Heart right ventricle (tissue), 16 donors: Measurements from ENCODE around the gene HDAC9. TPM values are rescaled to one million over a fixed set of nuclear protein-coding genes. Genes with fewer than 3 reads are reported as not detected.

Experiments
- ATAC-seq, 8 donors: fragments of 200-7000 bp; cut with Tn5 transposase; one replicate each; pipeline ENCODE4 v1.9.1; 2020; ENCODE audit warnings: mild to moderate bottlenecking in 8 of 8, moderate library complexity in 8 of 8, moderate number of reproducible peaks in 1 of 8
- DNase-seq, 2 donors: peaks; one replicate each; pipeline ENCODE4 v3.0.0-alpha.2; 2020
- H3K27ac ChIP-seq, 10 donors: fragments of 200-600 bp; sonication (generic) in 2 of 10; one replicate each; pipeline versions ENCODE4 v1.5.0 to v1.8.0; 2020 to 2022; ENCODE audit warnings: mild to moderate bottlenecking in 3 of 10
- H3K27me3 ChIP-seq, 7 donors: fragments of 200-600 bp; one replicate each; pipeline ENCODE4 v1.8.0; 2021 to 2022; ENCODE audit warnings: mild to moderate bottlenecking in 2 of 7
- H3K36me3 ChIP-seq, 9 donors: fragments of 200-600 bp; sonication (generic) in 1 of 9; one replicate each; pipeline versions ENCODE4 v1.5.0 to v1.8.0; 2020 to 2022; ENCODE audit warnings: mild to moderate bottlenecking in 2 of 9
- H3K4me1 ChIP-seq, 9 donors: fragments of 200-600 bp; sonication (generic) in 1 of 9; one replicate each; pipeline versions ENCODE4 v1.5.0 to v1.8.0; 2020 to 2022; ENCODE audit warnings: mild to moderate bottlenecking in 4 of 9
- H3K4me3 ChIP-seq, 10 donors: fragments of 200-600 bp; sonication (generic) in 2 of 10; one replicate each; pipeline versions ENCODE4 v1.5.0 to v1.8.0; 2020 to 2022; ENCODE audit warnings: mild to moderate bottlenecking in 7 of 10, moderate library complexity in 2 of 10
- H3K9me3 ChIP-seq, 11 donors: fragments of 200-600 bp in 10 of 11; sonication (generic) in 2 of 11; one replicate each; pipeline versions ENCODE4 v1.5.0 to v1.8.0; 2013 to 2022; ENCODE audit warnings: mild to moderate bottlenecking in 2 of 11, control low read depth in 1 of 11, moderate library complexity in 1 of 11
- WGBS, 2 donors: extraction: QIAGEN DNeasy Blood & Tissue Kit; methylation state at CpG; one replicate each; pipeline ENCODE4 v1.1.7; 2013; ENCODE audit warnings: inconsistent platforms in 1 of 2; 5-methylcytosine and 5-hydroxymethylcytosine counted together
- intact Hi-C, 10 donors: fragments of 100-400 bp; cut with DNase I; formaldehyde crosslinking; loops; one replicate each; pipeline versions ENCODE4 v1.11.1 to v1.14.2; 2022
- polyA plus RNA-seq, 2 donors: library from polyadenylated mRNA; stranded (reverse); fragments of 200-250 nt; gene quantifications; one replicate each; pipeline ENCODE4 v1.2.3, GENCODE V29; 2013
- total RNA-seq, 10 donors: library from RNA; stranded (reverse); fragmentation: NEBNext Ultra II Directional in 3 of 10; extraction: Animal tissue kit (Norgen Biotek cat#: 25700) in 3 of 10; gene quantifications; one replicate each; pipeline versions ENCODE4 v1.2.1 to v1.2.4, GENCODE V29; 2021 to 2023
- TF ChIP-seq, protein P1 (sequence below), 9 donors: fragments of 200-600 bp; sonication (generic) in 2 of 9; IDR thresholded peaks; one replicate each; pipeline versions ENCODE4 v1.5.0 to v1.8.0; 2021 to 2022; ENCODE audit warnings: antibody characterized with exemption in 9 of 9, mild to moderate bottlenecking in 5 of 9, moderate library complexity in 1 of 9
- donor health status: Arrhythmogenic right ventricular cardiomyopathy.
- donor health status: ischemic (EF 13 %, LVEDD 7.1; RV severe dilation, severe dysfunction).
- donor health status: healthy with polysubstance abuse.
- donor health status: DM: no; HTN: yes; CAD: no.
- donor health status: DM: no; HTN: no; CAD: no.
- donor health status: ischemic (EF 25% LVEDD 6.9; RV normal size, moderate dysfunction).
- donor health status: ischemic (EF 25% LVEDD 5.7; RV mildly dilated, moderate dysfunction).
- donor health status: healthy.
- donor health status: DM: yes; HTN: yes; CAD: no.
- donor health status: Ischemic cardiomyopathy.
- donor health status: ischemic (EF 35%, LVEDD 5.7; RV mildly dilated, moderate dysfunction).
- donor health status: nonischemic (EF 11% LVEDD 7.7; RV severe dilation, severe dysfunction).
- donor health status: DM: yes; HTN: yes; CAD: no.
- donor health status: PGD.
- donor health status: ischemic (EF 29% LVEDD 5.4; RV normal size, mild dysfunction).
- donor health status: nonischemic (EF 23%, LVEDD 6.1; RV moderate dilation, normal function).

Gene HDAC9
- total and polyA plus RNA-seq, 12 donors = 1.9 to 66.1 (median 38.6) TPM

DNA sequence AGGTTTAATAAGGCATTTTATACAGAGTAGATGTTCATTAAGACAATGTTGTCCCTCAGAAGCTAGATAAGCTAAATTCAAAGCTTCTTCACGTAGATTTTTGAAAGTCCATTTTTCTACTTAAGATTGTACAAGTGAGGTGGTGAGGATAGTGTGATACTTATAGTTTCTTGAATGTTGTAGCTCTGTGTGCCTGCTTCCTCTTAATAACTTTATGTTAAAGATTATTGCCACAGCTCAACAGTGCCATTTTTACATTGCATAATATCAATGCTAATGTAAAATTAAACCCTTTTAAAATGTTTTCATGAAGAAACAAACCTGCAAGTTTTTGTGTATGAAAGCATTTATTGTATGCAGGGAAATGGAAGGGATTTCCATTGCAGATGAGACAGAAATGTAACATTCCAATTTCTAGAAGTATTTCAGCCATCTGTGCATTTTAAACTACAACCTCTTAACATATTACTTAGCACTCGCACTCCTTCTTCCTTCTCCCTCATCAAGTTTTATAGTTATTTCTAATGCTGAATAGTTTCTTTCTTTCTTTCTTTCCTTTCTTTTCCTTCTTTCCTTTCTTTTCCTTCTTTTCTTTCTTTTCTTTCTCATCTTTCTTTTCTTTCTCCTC, 409.9 kb downstream of the HDAC9 start:
- H3K4me3 ChIP-seq = no peak overlapping the region
- peaks cover 0 to 6% (median 0%) of the 10 kb centered on the region in 9 donors for H3K4me1 ChIP-seq
- H3K27me3 ChIP-seq = no peaks in the 10 kb centered on the region
- H3K9me3 ChIP-seq = peaks cover 0 to 16% (median 0%) of the 10 kb centered on the region in 11 donors
- no peak for ATAC-seq
- intact Hi-C loops = no loop called here
- TF ChIP-seq, protein P1, sequence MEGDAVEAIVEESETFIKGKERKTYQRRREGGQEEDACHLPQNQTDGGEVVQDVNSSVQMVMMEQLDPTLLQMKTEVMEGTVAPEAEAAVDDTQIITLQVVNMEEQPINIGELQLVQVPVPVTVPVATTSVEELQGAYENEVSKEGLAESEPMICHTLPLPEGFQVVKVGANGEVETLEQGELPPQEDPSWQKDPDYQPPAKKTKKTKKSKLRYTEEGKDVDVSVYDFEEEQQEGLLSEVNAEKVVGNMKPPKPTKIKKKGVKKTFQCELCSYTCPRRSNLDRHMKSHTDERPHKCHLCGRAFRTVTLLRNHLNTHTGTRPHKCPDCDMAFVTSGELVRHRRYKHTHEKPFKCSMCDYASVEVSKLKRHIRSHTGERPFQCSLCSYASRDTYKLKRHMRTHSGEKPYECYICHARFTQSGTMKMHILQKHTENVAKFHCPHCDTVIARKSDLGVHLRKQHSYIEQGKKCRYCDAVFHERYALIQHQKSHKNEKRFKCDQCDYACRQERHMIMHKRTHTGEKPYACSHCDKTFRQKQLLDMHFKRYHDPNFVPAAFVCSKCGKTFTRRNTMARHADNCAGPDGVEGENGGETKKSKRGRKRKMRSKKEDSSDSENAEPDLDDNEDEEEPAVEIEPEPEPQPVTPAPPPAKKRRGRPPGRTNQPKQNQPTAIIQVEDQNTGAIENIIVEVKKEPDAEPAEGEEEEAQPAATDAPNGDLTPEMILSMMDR (IDR thresholded peaks at IDR 0.05) = no peak
- 96 to 99% methylated on average over 2 of the region's 2 CpGs for WGBS, 2 donors
- H3K36me3 ChIP-seq = no peaks in the 10 kb centered on the region
- DNase-seq = no peak
- no peak overlapping the region for H3K27ac ChIP-seq

GRCh38 chr7:18906901-18907300, 411.4 kb downstream of the HDAC9 start:
- intact Hi-C loops = no loop called here

GRCh38 chr7:18913106-18913505, 417.6 kb downstream of the HDAC9 start:
- TF ChIP-seq, protein P1 (IDR thresholded peaks at IDR 0.05) = no peak
- Histone ChIP-seq H3K4me1 (no peaks in the 10 kb centered on the region), H3K4me3 (no peak overlapping the region), H3K36me3 (no peaks in the 10 kb centered on the region), H3K9me3 (peaks cover 0 to 19% (median 0%) of the 10 kb centered on the region in 11 donors), H3K27me3 (no peaks in the 10 kb centered on the region), H3K27ac (no peak overlapping the region)
- DNase-seq (no peak), ATAC-seq (no peak)
- 71 to 73% methylated on average over 4 of the region's 4 CpGs for WGBS, 2 donors
- intact Hi-C loops = no loop called here

More at GRCh38 chr7:18906901-18907300, 411.4 kb downstream of the HDAC9 start:
- ATAC-seq (no peak), DNase-seq (no peak)
- no peak overlapping the region for H3K4me3 ChIP-seq
- peaks cover 0 to 6% (median 0%) of the 10 kb centered on the region in 9 donors for H3K4me1 ChIP-seq
- 51 to 60% methylated on average over 2 of the region's 2 CpGs for WGBS, 2 donors
- no peaks in the 10 kb centered on the region for H3K27me3 ChIP-seq
- H3K27ac ChIP-seq = no peak overlapping the region
- H3K36me3 ChIP-seq = no peaks in the 10 kb centered on the region
- peaks cover 0 to 19% (median 0%) of the 10 kb centered on the region in 11 donors for H3K9me3 ChIP-seq
- TF ChIP-seq, protein P1 (IDR thresholded peaks at IDR 0.05) = no peak

GRCh38 chr7:18916826-18917225, 421.3 kb downstream of the HDAC9 start:
- Histone ChIP-seq H3K36me3 (no peaks in the 10 kb centered on the region), H3K9me3 (peaks cover 0 to 13% (median 0%) of the 10 kb centered on the region in 11 donors), H3K4me1 (no peaks in the 10 kb centered on the region), H3K27ac (no peak overlapping the region), H3K27me3 (no peaks in the 10 kb centered on the region), H3K4me3 (no peak overlapping the region)
- intact Hi-C loops = no loop called here
- ATAC-seq (no peak), DNase-seq (no peak)
- TF ChIP-seq, protein P1 (IDR thresholded peaks at IDR 0.05) = no peak
- WGBS, 2 donors = 91 to 93% methylated on average over 3 of the region's 3 CpGs
